Lung (tissue), 12 donors: ENCODE measurements around the gene COLGALT1. TPM values are rescaled to one million over a fixed set of nuclear protein-coding genes. Genes with fewer than 3 reads are reported as not detected.

Experiments
- ATAC-seq: fragments of 200-7000 bp; cut with Tn5 transposase; one replicate; pipeline ENCODE4 v1.9.1; 2020; ENCODE audit warnings: moderate number of reproducible peaks; ENCODE audit not compliant: insufficient read depth, low FRiP score
- DNase-seq, 3 donors: peaks; one replicate each; pipeline ENCODE4 v3.0.0-alpha.2; 2013 to 2017
- H3K27ac ChIP-seq, 2 donors: one replicate each; pipeline ENCODE4 v1.5.1; 2013; ENCODE audit warnings: mild to moderate bottlenecking in 2 of 2, moderate library complexity in 2 of 2, control low read depth in 1 of 2, inconsistent platforms in 1 of 2, low read depth in 1 of 2, low read length in 1 of 2
- H3K27me3 ChIP-seq, 3 donors: one replicate each; pipeline ENCODE4 v1.5.1; 2013; ENCODE audit warnings: low read length in 2 of 3; ENCODE audit not compliant: control insufficient read depth in 3 of 3, insufficient read depth in 3 of 3
- H3K36me3 ChIP-seq, 4 donors: one replicate each; pipeline ENCODE4 v1.5.1; 2013; ENCODE audit warnings: low read length in 4 of 4, mild to moderate bottlenecking in 1 of 4, moderate library complexity in 1 of 4; ENCODE audit not compliant: control insufficient read depth in 4 of 4, insufficient read depth in 4 of 4
- H3K4me1 ChIP-seq, 5 donors: one replicate each; pipeline ENCODE4 v1.5.1; 2013; ENCODE audit warnings: low read length in 5 of 5, mild to moderate bottlenecking in 2 of 5, moderate library complexity in 1 of 5; ENCODE audit not compliant: control insufficient read depth in 5 of 5, insufficient read depth in 5 of 5
- H3K4me3 ChIP-seq: one replicate; pipeline ENCODE4 v1.5.1; 2013; ENCODE audit warnings: mild to moderate bottlenecking, control low read depth, moderate library complexity
- H3K9ac ChIP-seq, 2 donors: one replicate each; pipeline ENCODE4 v1.5.1; 2013; ENCODE audit warnings: low read length in 2 of 2, control low read depth in 1 of 2; ENCODE audit not compliant: insufficient read depth in 1 of 2
- H3K9me3 ChIP-seq, 4 donors: one replicate each; pipeline ENCODE4 v1.5.1; 2013; ENCODE audit warnings: low read length in 3 of 4, mild to moderate bottlenecking in 1 of 4, moderate library complexity in 1 of 4; ENCODE audit not compliant: control insufficient read depth in 4 of 4, insufficient read depth in 3 of 4
- CTCF ChIP-seq: IDR thresholded peaks from 2 replicates; pipeline ENCODE4 v1.5.1; 2012; ENCODE audit warnings: mild to moderate bottlenecking; ENCODE audit errors: control extremely low read depth, extremely low read depth
- WGBS, 2 donors: extraction: QIAGEN DNeasy Blood & Tissue Kit; methylation state at CpG; one replicate each; pipeline ENCODE4 v1.1.7; 2013; 5-methylcytosine and 5-hydroxymethylcytosine counted together
- polyA plus RNA-seq, 2 donors: library from polyadenylated mRNA; stranded (reverse); fragments of 200-250 nt; gene quantifications; one replicate each; pipeline ENCODE4 v1.2.1, GENCODE V29; 2013
- total RNA-seq, 2 donors: library from RNA; depleted of rRNA in 1 of 2; stranded (reverse); fragments of >200 nt in 1 of 2; gene quantifications; one replicate each; pipeline ENCODE4 v1.2.1, GENCODE V29; 2014 to 2021
- donor health status: control.
- donor health status: control.
- donor health status: Bipolar disorder and iron deficiency.
- donor health status: healthy.
- donor health status: DM: yes; HTN: yes; CAD: no.

Gene COLGALT1
- total and polyA plus RNA-seq, 4 donors = 39.9 to 129 (median 85.1) TPM

- Histone ChIP-seq H3K4me1 (no peaks in the 10 kb centered on the region), H3K27ac (no peak overlapping the region), H3K9ac (no peak overlapping the region), H3K9me3 (peaks cover 0 to 7% (median 2%) of the 10 kb centered on the region in 4 donors), H3K27me3 (no peaks in the 10 kb centered on the region), H3K36me3 (no peaks in the 10 kb centered on the region), H3K4me3 (no peak overlapping the region)
- TF ChIP-seq CTCF = no peak
- WGBS, 2 donors = 64 to 75% methylated on average over 7 of the region's 7 CpGs
- no peak for DNase-seq
- ATAC-seq = no peak
Observed at GRCh38 chr19:17532557-17532956, 22.9 kb upstream of the COLGALT1 start.

- Histone ChIP-seq H3K9me3 (no peaks in the 10 kb centered on the region), H3K36me3 (no peaks in the 10 kb centered on the region), H3K27me3 (peaks cover 0 to 5% (median 0%) of the 10 kb centered on the region in 3 donors), H3K4me1 (peaks cover 0 to 9% (median 0%) of the 10 kb centered on the region in 5 donors), H3K4me3 (no peak overlapping the region), H3K9ac (no peak overlapping the region), H3K27ac (no peak overlapping the region)
- ATAC-seq (no peak), DNase-seq (no peak)
- TF ChIP-seq CTCF = no peak
Observed at GRCh38 chr19:17534767-17535166, 20.7 kb upstream of the COLGALT1 start.

- no peak overlapping the region for H3K27ac ChIP-seq
- no peak for TF ChIP-seq CTCF
- ATAC-seq = no peak
- H3K27me3 ChIP-seq = peaks cover 0 to 5% (median 0%) of the 10 kb centered on the region in 3 donors
- no peaks in the 10 kb centered on the region for H3K9me3 ChIP-seq
- H3K9ac ChIP-seq = no peak overlapping the region
- H3K4me1 ChIP-seq = peaks cover 0 to 9% (median 0%) of the 10 kb centered on the region in 5 donors
- DNase-seq = no peak
- WGBS, 2 donors = 81 to 87% methylated on average over 6 of the region's 6 CpGs
- H3K36me3 ChIP-seq = no peaks in the 10 kb centered on the region
- no peak overlapping the region for H3K4me3 ChIP-seq
Observed at GRCh38 chr19:17536955-17537354, 18.5 kb upstream of the COLGALT1 start.

DNA sequence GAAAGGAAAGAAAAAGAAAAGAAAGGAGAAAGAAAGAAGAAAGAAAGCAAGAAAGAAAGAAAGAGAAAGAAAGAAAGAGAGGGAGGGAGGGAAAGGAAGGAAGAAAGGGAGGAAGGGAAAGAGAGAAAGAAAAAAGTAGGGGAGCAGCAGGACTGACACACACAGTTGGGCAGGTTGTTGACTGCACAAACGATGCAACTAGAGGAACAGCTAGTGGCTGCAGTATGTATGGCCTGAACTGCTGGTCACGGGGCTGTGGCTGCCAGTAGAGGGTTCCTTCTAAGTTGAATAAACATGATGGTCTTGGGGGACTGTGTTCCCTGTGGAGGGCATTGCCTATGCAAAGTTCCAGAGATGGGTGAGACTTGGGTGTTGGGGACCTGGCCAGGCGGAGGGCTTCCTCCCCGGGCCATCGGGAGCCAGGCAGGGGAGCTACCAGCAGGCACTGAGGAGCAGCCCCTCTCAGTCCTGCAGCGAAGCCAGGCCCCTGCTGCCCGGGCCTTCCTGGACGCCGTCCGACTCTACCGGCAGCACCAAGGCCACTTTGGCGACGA, 16.7 kb upstream of the COLGALT1 start:
- H3K4me1 ChIP-seq = peaks cover 0 to 9% (median 0%) of the 10 kb centered on the region in 5 donors
- 7 to 10% methylated on average over 5 to 13 of the region's 13 CpGs for WGBS, 2 donors
- H3K4me3 ChIP-seq = peak overlapping the region; percentile 30
- no peak overlapping the region for H3K9ac ChIP-seq
- H3K36me3 ChIP-seq = no peaks in the 10 kb centered on the region
- ATAC-seq (no peak), DNase-seq (peak in 2 of 3 donors; percentile 19 to 27)
- H3K9me3 ChIP-seq = no peaks in the 10 kb centered on the region
- H3K27ac ChIP-seq = peak overlapping the region in 1 of 2 donors; percentile 58
- peaks cover 0 to 5% (median 0%) of the 10 kb centered on the region in 3 donors for H3K27me3 ChIP-seq
- no peak for TF ChIP-seq CTCF
